HEK293 (cell line): ENCODE measurements around the gene CCL27.

Experiments
- CTCF ChIP-seq: fragments of 450-650 bp; formaldehyde crosslinking; IDR thresholded peaks from 2 replicates; pipeline ENCODE4 v1.5.1; 2016; ENCODE audit warnings: missing biosample characterization, missing genetic modification characterization
- RBAK ChIP-seq: fragments of 450-650 bp; formaldehyde crosslinking; IDR thresholded peaks from 2 replicates; pipeline ENCODE4 v1.5.1; 2016; ENCODE audit warnings: missing biosample characterization, missing genetic modification characterization
- ZNF140 ChIP-seq: fragments of 450-650 bp; formaldehyde crosslinking; IDR thresholded peaks from 2 replicates; pipeline ENCODE4 v1.5.1; 2016; ENCODE audit warnings: missing biosample characterization, missing genetic modification characterization
- ZNF18 ChIP-seq: fragments of 450-650 bp; formaldehyde crosslinking; IDR thresholded peaks from 2 replicates; pipeline ENCODE4 v1.5.1; 2016; ENCODE audit warnings: missing biosample characterization, missing genetic modification characterization
- ZNF19 ChIP-seq: fragments of 450-650 bp; formaldehyde crosslinking; IDR thresholded peaks from 2 replicates; pipeline ENCODE4; 2016; ENCODE audit warnings: missing biosample characterization, missing genetic modification characterization, low read depth
- ZNF221 ChIP-seq: fragments of 450-650 bp; formaldehyde crosslinking; IDR thresholded peaks from 2 replicates; pipeline ENCODE4 v1.5.1; 2017; ENCODE audit warnings: missing biosample characterization, missing genetic modification characterization, borderline replicate concordance
- ZNF350 ChIP-seq: fragments of 450-650 bp; formaldehyde crosslinking; IDR thresholded peaks from 2 replicates; pipeline ENCODE4 v1.5.0; 2017; ENCODE audit warnings: missing biosample characterization, mild to moderate bottlenecking, missing genetic modification characterization
- ZNF391 ChIP-seq: fragments of 450-650 bp; formaldehyde crosslinking; IDR thresholded peaks from 2 replicates; pipeline ENCODE4 v1.5.1; 2016; ENCODE audit warnings: low read depth, missing biosample characterization, missing genetic modification characterization, borderline replicate concordance
- ZNF48 ChIP-seq: fragments of 450-650 bp; formaldehyde crosslinking; IDR thresholded peaks from 2 replicates; pipeline ENCODE4 v1.5.1; 2016; ENCODE audit warnings: missing biosample characterization, missing genetic modification characterization
- ZNF558 ChIP-seq: fragments of 450-650 bp; formaldehyde crosslinking; IDR thresholded peaks from 2 replicates; pipeline ENCODE4 v1.5.1; 2016; ENCODE audit warnings: missing biosample characterization, missing genetic modification characterization
- TF ChIP-seq, protein P1 (sequence below): fragments of 450-650 bp; formaldehyde crosslinking; IDR thresholded peaks from 2 replicates; pipeline ENCODE4 v1.5.1; 2016; ENCODE audit warnings: missing biosample characterization, missing genetic modification characterization
- TF ChIP-seq, protein P2 (sequence below): sonication (generic); formaldehyde crosslinking; IDR thresholded peaks from 2 replicates; pipeline ENCODE4 v1.8.1; 2022; ENCODE audit warnings: mild to moderate bottlenecking, moderate library complexity, missing genetic modification reagents

DNA sequence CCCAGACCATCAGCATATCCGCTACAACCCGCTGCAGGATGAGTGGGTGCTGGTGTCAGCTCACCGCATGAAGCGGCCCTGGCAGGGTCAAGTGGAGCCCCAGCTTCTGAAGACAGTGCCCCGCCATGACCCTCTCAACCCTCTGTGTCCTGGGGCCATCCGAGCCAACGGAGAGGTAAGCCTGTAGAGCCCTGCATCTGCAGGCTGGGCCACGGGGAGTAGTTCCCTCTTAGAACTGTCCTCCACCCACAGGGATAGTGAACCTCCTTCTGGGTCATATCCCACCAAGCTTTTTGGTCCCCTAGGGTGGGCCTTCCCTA, 15.4 kb downstream of the CCL27 start:
- TF ChIP-seq ZNF221 (tag by site-specific recombination), result no peak
- no peak for TF ChIP-seq ZNF391 (tag by site-specific recombination)
- TF ChIP-seq ZNF19 (tag by site-specific recombination), result no peak
- no peak for TF ChIP-seq ZNF140 (tag by site-specific recombination)
- no peak for TF ChIP-seq CTCF
- TF ChIP-seq ZNF558 (tag by site-specific recombination), result no peak
- TF ChIP-seq, protein P1, sequence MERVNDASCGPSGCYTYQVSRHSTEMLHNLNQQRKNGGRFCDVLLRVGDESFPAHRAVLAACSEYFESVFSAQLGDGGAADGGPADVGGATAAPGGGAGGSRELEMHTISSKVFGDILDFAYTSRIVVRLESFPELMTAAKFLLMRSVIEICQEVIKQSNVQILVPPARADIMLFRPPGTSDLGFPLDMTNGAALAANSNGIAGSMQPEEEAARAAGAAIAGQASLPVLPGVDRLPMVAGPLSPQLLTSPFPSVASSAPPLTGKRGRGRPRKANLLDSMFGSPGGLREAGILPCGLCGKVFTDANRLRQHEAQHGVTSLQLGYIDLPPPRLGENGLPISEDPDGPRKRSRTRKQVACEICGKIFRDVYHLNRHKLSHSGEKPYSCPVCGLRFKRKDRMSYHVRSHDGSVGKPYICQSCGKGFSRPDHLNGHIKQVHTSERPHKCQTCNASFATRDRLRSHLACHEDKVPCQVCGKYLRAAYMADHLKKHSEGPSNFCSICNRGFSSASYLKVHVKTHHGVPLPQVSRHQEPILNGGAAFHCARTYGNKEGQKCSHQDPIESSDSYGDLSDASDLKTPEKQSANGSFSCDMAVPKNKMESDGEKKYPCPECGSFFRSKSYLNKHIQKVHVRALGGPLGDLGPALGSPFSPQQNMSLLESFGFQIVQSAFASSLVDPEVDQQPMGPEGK (tag by site-specific recombination), result no peak
- no peak for TF ChIP-seq ZNF18
- TF ChIP-seq ZNF350 (tag by site-specific recombination), result no peak
- no peak for TF ChIP-seq RBAK (tag by site-specific recombination)
- no peak for TF ChIP-seq ZNF48
- TF ChIP-seq, protein P2, sequence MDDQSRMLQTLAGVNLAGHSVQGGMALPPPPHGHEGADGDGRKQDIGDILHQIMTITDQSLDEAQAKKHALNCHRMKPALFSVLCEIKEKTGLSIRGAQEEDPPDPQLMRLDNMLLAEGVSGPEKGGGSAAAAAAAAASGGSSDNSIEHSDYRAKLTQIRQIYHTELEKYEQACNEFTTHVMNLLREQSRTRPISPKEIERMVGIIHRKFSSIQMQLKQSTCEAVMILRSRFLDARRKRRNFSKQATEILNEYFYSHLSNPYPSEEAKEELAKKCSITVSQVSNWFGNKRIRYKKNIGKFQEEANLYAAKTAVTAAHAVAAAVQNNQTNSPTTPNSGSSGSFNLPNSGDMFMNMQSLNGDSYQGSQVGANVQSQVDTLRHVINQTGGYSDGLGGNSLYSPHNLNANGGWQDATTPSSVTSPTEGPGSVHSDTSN (CRISPR knock-in tag), result no peak
